ENCODE measurements around the gene CSF2.

Gene CSF2

GRCh38 chr5:132073231-132074013 is at the start of gene CSF2:
Gene CSF2, plus strand, starts transcription at chr5:132073789. Its CDS starts 35 bp downstream, at chr5:132073824.
- no peak for DNase-seq

GRCh38 chr5:132024117-132024435 is 49.5 kb upstream of the CSF2 start:
- DNase-seq: no peak

- DNase-seq: no peak
Observed at GRCh38 chr5:132024789-132025402, 48.7 kb upstream of the CSF2 start.

GRCh38 chr5:132025403-132025971 is 48.1 kb upstream of the CSF2 start:
- DNase-seq: no peak

- DNase-seq: no peak
Observed at GRCh38 chr5:132026516-132027008, 47.0 kb upstream of the CSF2 start.

- DNase-seq: no peak
Observed at GRCh38 chr5:132027027-132027426, 46.6 kb upstream of the CSF2 start.

GRCh38 chr5:132029609-132030330 is 43.8 kb upstream of the CSF2 start:
- DNase-seq: no peak

- DNase-seq: no peak
Observed at GRCh38 chr5:132030610-132031009, 43.0 kb upstream of the CSF2 start.

- no peak for DNase-seq
Observed at GRCh38 chr5:132032196-132032595, 41.4 kb upstream of the CSF2 start.

- no peak for DNase-seq
Observed at GRCh38 chr5:132033122-132033521, 40.5 kb upstream of the CSF2 start.

GRCh38 chr5:132037353-132037752 is 36.2 kb upstream of the CSF2 start:
- no peak for DNase-seq

GRCh38 chr5:132044207-132044606 is 29.4 kb upstream of the CSF2 start:
- DNase-seq: no peak

GRCh38 chr5:132046880-132047299 is 26.7 kb upstream of the CSF2 start:
- no peak for DNase-seq

- DNase-seq: peak; percentile 42
Observed at GRCh38 chr5:132049093-132049492, 24.5 kb upstream of the CSF2 start.

- no peak for DNase-seq
Observed at GRCh38 chr5:132049559-132049958, 24.0 kb upstream of the CSF2 start.

- DNase-seq: peak; percentile 74
Observed at GRCh38 chr5:132050136-132050535, 23.5 kb upstream of the CSF2 start.

GRCh38 chr5:132050661-132051552 is 22.7 kb upstream of the CSF2 start:
- DNase-seq: no peak

GRCh38 chr5:132052520-132052919 is 21.1 kb upstream of the CSF2 start:
- no peak for DNase-seq

- DNase-seq: no peak
Observed at GRCh38 chr5:132053483-132053882, 20.1 kb upstream of the CSF2 start.

- no peak for DNase-seq
Observed at GRCh38 chr5:132054031-132054696, 19.4 kb upstream of the CSF2 start.

- DNase-seq: no peak
Observed at GRCh38 chr5:132054697-132055440, 18.7 kb upstream of the CSF2 start.
